ENCODE measurements around the gene RBKS.
"Not testable (repeated sequence)": the region's sequence is repeated elsewhere in the genome, so short reads cannot be mapped to it uniquely, and the experiment has no call there.

Gene RBKS

GRCh38 chr2:27869763-27870162 is 20.4 kb downstream of the RBKS start:
- DNase-seq: no peak

DNA sequence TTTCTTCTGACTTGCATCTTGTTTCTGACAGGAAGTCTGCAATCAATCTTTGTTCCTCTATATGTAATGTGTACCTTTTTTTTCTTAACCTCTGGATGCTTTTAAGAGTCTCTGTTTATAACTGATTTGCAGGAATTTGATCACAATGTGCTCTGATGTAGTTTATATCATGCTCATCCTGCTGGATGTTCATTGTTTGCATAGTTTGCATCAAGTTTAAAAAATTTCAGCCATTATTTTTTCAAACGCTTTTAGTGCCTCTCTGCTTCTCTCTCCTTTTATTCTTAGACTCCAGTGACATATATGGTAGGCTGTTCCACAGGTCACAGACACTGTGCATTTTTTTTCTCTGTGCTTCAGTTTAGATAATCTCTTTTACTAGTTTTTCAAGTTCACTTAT is 23.9 kb downstream of the RBKS start:
- DNase-seq: no peak

DNA sequence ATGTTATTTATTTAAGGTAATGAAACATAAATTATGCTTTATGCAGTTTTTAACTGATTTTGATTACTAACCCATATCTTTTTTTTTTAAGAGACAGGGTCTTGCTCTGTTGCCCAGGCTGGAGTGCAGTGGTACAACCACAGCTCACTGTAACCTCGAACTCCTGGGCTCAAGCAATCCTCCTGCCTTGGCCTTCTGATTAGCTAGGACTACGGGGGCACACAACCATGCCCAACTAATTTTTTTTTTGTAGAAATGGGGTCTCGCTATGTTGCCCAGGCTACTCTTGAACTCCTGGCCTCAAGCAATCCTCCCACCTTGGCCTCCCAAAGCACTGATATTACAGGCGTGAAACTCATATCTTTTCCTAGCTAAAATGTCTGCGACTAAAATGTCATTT is 26.2 kb downstream of the RBKS start:
- DNase-seq: not testable (repeated sequence)

DNA sequence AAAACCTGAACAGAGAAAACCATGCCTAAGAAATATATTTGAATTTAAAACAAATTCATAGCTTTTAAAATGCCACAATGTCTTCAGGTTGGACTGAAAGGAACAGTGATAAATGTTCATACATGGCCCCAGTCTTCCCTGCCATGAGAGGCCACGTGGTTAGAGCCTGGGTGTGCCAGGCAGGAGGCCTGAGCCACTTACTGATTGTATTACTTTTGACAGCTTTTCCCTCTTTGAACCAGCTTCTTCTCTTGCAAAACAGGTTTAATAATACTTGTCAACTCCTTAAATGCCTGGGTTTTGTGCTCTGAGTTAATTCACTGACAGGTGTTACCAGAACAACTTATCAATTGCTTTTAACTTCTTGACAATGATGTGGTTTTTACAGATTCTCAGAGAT is 27.0 kb downstream of the RBKS start:
- no peak for DNase-seq

DNA sequence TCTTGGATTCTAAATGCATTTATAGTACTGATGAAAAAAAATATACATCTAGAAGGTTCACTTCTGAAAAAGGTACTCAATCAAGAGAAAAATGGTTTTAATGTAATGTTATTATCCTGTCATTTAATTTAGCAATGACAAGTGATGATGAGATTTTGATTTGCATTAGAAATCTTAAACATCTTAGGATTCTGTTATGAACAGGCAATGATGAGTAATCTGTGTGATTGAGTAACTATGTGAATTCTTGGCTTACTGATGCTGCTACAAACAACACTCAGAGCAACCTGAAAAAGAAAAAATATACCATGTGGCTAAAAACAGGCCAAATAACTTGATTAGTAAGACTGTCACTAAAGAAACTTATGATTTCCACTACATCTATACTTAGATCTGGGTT is 30.1 kb downstream of the RBKS start:
- no peak for DNase-seq

DNA sequence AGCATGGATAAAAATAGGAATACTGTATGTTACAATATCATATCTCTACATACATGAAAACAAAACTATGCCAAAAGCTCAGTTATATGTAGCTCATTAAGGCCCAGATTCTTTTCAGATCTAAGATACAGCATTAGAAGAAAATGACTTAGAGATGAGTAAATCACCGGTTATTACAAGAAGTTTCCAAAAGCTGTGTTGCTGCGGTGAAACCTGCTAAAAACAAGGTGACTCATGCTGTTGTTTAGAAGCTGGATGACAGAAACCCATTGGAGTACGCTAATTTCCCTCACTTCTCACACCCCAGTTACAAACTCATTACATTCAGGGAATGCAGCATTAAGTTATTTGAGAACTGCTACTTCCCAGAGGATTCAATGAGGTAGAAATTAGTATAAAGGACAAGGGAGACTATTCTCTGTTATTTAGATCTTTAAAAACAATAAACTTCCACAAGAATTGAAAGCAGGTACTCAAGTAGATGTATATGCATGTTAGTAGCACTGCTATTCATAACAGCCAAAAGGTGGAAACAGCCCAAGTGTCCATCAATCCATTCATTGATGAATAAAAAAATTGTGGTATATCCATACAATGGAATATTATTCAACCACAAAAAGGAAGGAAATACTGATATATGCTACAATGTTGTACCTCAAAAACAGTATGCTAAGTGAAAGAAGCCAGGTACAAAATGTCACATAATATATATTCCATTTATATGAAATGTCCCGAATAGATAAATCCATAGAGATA is 32.6 kb downstream of the RBKS start:
- DNase-seq: no peak

DNA sequence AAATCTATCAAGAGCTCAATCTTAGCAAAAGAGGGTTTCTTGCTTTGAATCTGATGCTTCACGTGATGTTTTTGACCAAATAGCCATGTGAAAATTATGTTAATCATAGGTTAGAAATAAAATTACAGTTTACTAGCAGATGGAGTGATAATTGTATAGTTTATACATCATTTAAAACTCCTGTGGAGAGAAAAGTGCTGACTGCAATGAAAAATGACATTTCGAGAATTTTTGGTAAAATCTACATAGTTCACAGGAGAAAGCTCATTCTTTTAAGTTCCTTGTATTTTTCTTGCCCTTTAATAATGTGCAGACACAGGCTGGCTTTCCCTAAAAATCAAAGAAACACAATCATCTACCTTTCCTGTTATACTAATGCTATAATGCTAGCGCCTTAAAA is 33.2 kb downstream of the RBKS start:
- DNase-seq: no peak

DNA sequence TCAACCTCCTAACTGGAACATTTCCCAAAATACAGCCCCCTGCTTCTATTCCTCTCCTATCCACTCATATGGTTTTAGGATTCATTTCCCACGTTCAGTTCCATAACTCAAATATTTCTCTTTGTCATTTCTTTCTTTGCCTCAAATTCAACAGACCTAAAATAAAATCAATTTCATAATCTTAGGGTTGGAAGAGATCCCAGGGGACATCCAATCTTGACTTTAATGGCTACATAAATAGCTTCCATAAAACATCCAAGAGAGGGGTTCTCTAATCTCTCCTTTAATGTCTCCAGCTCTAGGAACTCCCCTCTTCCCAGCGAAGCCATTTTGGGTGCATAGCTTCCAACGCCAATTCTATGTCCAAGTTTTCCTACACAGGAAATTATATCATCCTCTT is 33.8 kb downstream of the RBKS start:
- no peak for DNase-seq

GRCh38 chr2:27855476-27855875 is 34.7 kb downstream of the RBKS start:
- DNase-seq: no peak

DNA sequence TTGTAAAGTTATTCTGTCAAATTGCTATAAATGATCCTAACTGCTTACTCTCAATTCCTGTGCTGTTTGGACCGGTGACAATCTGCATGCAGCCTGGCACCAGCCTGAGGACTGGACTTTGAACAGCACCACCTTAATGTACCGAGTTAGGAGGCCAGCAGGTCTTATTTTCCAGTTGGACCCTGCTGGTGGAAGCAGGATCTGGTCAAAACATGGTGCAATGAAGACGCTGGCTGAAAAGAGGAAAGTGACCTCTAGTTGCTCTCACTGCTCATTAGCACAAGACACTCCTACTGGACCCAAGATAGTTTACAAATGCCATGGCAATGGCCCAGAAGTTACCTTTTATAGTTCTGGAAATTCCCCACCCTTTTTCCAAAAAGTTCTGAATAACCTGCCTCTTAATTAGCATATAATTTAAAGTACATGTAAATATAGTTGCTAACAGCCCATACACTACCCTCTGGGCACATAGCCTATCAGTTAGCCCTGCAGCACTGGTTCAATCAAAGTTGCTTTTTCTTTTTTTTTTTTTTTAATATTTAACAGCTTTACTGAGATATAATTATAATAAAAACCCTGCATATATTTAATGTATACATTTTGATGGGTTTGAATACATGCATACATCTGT is 35.8 kb downstream of the RBKS start:
- DNase-seq: no peak

- DNase-seq: no peak
Observed at GRCh38 chr2:27852691-27853090, 37.5 kb downstream of the RBKS start.

DNA sequence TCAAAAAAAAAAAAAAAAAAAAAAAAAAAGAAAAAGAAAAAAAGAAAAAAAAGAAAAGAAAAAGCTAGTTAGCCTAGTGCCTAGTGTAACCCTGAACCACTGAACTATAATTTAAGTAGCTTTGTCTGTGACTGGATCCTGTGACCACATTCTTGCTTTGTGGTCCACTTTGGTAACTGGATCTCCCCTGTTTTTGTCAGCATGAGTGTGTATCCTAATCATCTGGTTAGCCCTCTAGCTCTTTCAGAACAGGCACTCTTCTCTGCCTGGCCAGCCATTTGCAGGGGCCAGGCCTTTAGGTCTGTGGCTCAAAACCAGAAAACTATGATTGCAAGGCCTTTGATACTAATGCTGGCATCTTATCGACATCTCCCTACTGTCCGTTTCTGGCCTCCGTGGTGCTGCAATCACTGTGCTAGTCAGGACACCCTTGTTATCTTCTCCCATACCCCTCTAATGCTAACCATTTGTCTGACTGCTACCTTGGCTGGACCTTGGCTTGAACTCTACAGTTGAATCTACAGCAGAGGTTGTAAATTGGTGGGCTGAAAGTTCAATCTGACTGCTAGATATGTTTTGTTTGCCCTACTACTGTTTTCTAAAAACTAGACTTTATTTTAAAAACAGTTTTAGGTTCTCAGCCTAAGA is 40.5 kb downstream of the RBKS start:
- DNase-seq: no peak

GRCh38 chr2:27847333-27847732 is 42.9 kb downstream of the RBKS start:
- DNase-seq: no peak

- no peak for DNase-seq
Observed at GRCh38 chr2:27844821-27845255, 45.3 kb downstream of the RBKS start.

GRCh38 chr2:27843992-27844391 is 46.2 kb downstream of the RBKS start:
- DNase-seq: no peak

- DNase-seq: no peak
Observed at GRCh38 chr2:27842894-27843293, 47.3 kb downstream of the RBKS start.

- no peak for DNase-seq
Observed at GRCh38 chr2:27839022-27839618, 51.1 kb downstream of the RBKS start.

DNA sequence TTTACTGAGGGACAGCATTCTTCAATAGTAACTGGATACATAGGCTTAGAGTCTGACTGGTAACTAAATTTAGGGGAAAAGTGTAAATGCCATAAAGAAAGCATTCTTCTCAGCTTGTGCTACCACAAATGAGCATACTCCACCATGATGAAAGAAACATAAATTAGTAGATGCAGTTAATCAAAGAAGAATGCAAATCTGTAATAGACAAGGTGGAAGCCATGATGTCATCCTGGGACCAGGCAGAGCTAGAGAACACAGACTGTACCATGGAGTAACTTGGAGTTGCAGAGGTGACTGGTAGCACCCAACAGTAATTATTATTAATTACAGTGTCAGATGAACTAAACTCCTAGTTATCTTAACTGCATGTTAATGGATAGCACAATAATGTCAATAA is 51.7 kb downstream of the RBKS start:
- DNase-seq: no peak

GRCh38 chr2:27833931-27834330 is 56.3 kb downstream of the RBKS start:
- DNase-seq: no peak

- no peak for DNase-seq
Observed at GRCh38 chr2:27832396-27832795, 57.8 kb downstream of the RBKS start.

DNA sequence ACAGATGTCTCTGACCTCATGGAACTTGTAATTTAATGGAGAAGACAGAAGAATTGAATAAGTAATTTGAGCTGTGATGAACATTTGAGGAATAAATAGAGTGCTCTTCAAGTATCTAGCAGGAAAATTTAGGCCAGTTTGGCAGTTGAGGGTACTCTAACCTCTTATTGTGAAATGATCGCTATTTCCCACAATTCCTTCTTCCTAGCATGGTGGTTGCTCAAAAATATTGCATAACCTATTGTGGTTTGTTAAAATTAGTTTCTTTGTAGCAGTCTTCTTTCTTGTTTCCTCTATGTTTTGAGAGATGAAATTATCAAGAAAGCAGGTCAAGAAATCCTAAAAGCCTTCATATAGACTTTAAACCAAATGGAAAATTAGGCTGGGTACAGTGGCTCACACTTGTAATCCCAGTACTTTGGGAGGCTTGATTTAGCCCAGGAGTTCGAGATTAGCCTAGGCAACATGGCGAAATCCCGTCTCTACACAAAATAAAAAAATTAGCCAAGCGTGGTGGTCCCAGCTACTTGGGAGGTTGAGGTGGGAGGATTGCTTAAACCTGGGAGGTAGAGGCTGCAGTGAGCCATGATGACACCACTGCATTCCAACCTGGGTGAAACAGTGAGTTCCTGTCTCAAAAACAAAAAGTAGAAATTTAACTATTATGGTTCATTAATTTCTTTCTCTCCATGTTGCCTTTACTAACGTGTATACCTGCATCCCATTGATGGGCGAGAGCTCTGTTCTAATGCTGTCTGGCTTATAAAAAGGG is 58.7 kb downstream of the RBKS start:
- no peak for DNase-seq

GRCh38 chr2:27830656-27831055 is 59.5 kb downstream of the RBKS start:
- DNase-seq: no peak

DNA sequence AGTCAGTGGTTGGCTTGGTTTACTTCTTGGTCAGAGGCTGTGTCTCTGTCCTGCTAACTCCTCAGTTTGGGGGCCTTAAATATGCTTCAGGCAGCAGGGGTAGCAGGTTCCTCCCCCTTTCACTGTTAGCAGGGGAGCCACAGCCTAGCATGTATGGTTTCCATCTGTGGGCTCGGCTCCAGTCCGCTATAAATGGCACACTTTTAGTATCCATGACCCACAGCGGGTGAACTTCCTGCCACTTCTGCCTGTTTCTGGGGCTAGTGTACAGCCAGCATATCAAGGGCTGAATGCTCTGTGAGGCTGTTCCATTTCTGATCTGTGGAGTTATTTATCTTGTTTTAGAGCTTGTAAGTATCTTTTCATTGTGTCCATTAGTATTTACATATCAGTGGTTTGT is 60.4 kb downstream of the RBKS start:
- DNase-seq: no peak

Data from NCI-H2081 treated with DMSO at 0.1 percent for 48 hours (cell line).